Inflammatory macrophage (primary cell): ENCODE data around the gene USP53.
"Not testable (repeated sequence)": the region's sequence is repeated elsewhere in the genome, so short reads cannot be mapped to it uniquely, and the experiment has no call there.

Experiments
- DNase-seq, 2 donors: peaks; one replicate each; pipeline ENCODE4 v3.0.0-alpha.2; 2020 to 2022

The USP53 gene

DNA sequence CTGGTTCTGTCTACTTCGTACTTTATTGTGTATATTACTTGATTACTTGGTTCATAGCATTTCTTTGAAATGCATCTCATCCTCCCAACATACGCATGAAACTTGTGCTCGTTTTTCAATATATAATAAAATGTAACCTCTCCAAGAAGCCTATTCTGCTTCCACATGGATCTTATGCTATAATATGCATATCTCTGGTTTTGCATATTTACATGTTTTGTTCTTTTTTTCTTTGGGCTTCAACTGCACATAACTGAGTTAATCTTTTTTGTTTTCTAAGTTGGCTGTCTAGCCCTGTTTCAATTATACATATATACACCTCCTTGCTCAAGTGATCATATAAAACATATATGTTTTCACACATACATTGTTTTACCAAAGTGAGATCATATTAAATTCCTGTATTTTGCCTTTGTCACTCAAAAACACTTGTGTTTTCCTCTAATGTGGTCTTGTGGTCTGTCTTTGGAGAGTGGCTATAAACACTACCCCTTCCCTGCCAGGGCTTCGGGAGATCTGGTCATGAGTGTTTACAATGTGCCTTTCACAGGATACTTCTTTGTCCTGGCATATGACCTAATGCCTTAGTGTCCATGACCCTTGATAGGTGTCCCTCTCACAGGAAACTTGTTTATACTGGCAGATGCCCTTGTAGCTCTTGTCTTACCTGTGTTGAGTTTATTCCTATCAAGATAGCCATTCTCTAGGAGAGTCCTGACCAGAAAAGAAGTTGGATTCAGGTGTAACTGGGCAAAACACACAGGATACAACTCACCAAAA lies 17.6 kb downstream of the USP53 start:
- DNase-seq = no peak

DNA sequence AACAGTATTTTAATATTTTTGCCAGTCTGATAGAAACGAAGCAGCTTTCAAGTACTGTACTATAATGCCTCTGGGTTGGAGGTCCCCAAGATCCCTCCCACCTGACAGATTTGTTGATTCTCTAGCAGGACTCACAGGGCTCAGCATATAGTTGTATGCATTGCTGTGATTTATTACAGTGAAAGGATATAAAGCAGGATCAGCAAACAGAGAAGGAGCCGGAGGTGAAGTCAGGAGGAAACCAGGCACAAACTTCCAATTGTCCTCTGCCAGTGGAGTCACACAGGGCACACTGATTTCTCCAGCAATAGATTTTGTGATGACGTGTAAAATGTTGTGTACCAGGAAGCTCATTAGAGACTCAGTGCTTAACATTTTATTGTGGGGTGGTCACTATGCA lies 19.0 kb downstream of the USP53 start:
- no peak for DNase-seq

DNA sequence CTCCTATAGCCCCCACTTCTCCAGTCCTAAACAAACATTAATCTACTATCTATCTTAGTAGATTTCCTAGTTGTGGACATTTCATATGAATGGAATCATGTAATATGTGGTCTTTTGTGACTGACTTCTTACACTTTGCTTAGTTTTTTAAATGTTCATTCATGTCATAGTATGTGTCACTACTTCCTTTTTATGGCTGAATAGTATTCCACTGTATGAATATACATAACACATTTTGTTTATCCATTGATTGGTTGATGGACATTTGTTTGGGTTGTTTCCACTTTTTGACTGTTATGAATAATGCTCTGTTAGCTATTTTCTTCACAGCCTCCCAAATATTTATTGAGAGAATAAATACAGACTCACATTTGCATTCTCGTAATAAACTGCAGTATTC lies 19.8 kb downstream of the USP53 start:
- DNase-seq = no peak

DNA sequence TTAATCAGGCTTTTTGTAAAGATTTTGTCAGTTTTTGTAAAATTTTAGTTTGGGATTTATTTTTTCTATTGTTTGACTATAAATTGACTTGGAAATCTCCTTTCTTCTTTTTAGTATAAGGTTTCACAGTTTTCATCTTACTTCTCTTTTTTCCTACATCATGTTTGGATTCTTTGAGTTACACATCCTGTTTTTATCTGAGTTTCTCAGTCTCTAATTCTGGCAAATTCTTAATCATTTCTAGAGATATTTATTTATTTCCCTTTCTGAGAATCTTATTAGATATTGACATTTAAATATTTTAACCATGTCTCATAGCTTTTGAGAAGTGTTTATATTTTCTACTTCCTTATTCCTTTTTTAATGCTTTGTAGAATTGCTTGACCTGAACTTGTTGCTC lies 20.7 kb downstream of the USP53 start:
- peak in 1 of 2 donors; percentile 20 for DNase-seq

DNA sequence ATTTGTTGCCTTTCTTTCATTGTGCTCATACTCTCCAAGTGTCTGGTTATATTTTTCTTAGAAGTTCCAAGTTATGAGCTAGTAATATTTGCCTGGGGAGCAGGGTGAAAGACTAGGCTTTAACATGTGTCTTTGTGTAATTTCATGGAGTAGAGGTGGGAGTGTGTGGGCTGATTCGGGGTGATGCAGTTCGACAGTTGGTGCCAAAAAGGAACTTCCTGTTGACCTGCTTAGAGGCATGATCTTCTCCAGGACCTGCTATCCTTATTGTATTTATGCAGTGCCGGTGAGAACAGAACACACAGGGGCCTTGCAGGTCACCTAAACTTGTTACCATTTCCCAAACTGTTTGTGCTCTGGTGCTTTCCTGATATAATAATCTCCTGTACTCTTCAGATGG lies 21.2 kb downstream of the USP53 start:
- peak; percentile 18 to 65 for DNase-seq

DNA sequence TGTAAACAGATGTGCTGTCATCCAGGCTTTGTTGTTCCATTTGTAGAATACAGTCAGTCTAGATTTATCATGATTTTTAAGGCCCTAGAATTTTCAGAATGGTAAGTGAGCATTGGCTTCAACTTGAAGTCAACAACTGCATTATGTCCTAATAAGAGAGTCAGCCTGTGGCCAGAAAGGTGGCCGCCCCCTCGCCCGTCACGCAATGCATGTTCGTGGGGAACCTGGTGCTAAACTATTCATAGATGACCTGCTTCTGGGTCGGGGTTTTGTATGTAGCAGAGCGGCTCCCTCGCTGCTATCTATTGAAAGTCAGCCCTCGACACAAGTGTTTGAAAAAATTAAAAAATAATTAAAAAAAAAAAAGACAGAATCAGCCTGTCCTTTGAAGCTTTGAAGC lies 24.7 kb downstream of the USP53 start:
- no peak for DNase-seq

DNA sequence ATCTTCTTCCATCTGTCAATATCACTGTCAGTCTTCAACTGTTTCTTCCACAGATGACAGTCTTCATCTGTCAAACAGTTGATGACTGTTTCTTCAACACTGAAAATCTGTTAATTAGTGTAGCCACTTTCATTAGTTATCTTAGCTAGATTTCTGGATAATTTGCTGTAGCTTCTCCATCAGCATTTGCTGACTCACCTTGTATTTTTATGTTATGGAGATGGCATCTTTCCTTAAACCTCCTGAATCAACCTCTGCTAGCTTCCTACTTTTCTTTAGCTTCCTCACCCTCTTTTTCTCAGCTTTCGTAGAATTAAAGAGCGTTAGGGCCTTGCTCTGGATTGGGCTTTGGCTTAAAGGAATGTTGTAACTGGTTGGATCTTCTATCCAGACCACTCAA lies 25.1 kb downstream of the USP53 start:
- no peak for DNase-seq

DNA sequence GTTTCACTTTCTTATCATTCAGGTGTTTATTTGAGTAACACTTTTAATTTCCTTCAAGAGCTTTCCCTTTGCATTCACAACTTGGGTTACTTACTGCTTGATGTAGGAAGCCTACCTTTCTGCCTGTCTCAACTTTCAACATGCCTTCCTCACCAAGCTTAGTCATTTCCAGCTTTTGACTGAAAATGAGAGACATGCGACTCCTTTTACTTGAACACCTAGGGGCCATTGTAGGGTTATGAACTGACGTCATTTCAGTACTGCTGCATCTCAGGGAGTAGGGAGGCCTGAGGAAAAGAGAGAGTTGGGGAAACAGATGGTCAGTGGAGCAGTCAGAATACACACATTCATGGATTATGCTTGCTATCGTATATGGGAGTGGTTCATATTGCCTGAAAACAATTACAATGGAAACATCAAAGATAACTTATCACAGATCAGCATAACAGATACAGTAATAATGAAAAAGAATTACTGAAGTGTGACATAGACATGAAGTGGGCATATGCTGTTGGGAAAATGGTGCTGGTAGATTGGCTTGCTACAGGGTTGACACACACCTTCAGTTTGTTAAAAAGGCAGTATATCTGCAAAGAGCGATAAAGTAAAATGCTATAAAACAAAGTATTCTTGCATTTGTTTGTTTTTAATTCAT lies 25.7 kb downstream of the USP53 start:
- no peak for DNase-seq

DNA sequence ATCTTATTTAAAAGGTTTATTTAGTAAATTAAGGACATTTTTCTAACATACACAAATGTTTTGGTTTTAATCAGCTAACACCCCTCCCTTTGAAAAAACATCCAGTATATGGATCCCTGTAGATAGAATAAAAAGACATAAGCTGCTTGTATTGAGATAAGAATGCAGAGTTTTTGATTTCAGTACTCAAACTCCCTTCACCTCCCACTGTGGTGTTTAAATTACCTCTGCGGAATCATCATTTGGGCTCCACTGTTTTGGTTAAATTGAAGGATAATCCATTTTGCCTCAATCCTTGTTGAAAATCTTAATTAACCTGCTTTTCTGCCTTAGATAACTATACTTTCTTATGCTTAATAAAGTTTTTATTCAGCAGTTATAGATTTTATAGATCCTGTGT lies 27.6 kb downstream of the USP53 start:
- no peak for DNase-seq

DNA sequence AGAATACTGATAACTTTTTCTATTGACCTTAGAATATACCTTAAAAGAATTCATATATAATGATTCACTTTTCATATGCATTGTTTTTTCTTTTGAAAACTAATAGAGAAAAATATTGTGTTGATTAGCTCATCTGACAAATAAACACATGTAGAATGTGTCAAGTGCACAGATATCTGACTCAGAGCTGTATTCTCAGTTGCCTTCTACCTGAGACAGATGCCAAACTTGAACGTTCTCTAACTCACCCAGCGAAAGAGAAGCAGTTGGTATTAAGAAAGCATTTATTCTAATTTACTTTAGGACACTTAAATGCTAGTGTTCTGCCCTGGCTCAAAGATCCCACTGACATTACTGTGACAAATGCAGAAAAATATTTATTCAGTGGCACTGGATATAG lies 28.1 kb downstream of the USP53 start:
- DNase-seq = no peak

DNA sequence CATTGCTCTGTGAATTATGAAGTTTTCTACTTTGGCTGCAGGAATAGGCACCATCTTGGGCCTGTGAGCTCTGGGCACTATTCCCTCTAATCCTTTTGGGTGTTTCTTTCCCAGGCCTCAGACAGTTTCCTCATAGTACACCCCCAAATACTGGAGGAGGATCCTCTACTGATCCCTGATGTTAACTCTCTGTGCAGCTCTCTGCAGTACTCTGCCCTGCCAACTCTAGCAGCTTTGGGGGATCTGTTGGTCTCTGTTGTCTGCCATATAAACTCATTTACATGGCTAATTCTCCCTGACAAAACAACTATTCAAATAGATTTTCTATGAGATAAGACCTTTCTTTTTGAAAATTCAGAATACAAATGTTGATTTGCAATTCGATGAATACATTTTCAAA lies 29.9 kb downstream of the USP53 start:
- no peak for DNase-seq

DNA sequence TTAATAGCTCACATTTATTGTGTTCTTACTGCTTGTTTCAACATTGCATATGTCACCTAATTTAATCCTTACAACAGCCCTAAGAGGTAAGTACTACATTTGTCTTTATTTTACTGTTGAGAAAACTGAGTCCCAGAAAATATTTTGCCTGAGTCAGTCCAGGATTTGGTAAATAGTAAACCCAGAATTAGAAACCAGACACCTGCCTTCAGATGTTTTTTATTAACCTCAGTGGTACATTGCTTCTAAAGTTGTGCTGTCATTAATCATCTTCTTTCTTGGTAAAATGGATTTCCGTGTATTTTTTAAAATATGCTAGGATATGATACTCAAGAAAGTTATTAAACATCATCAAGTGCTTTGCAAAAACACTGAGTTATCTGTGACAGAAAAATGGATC lies 31.4 kb downstream of the USP53 start:
- DNase-seq = no peak

DNA sequence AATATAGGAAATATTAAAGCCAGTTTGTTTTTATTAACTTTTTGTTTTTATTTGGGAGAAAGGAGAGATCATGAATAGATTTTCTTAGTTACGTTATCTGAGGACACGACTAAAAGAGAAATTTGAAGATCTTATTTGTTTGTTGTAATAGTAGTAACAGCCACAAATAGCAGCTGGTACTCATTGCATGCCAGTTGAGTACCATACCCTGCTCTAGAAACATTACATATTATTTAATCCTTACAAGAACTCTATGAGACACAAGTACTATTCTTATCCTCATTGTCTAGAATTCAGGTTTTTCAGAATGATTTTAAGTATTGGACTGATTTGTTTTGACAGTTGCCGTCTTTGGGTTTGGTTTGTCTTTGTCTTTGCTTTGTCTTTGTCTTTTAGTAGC lies 31.8 kb downstream of the USP53 start:
- DNase-seq = no peak

DNA sequence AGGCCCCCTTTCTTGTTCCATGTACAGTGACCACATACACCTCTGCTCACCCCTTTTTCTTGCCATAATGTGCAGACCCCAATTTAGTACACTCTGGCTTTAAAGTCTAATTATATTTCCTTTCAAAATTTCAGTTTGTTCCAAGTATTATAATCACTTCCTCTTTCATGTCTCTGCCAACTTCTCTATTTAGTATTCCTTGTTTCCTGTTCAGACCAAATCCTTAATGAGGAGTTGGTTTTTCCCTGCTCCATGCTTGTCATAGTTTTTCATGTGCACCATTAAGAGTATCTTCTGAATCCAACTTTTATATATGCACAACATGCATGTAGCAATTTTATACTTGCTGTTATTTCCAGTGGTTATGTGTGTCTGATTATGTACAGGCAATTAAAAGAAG lies 32.3 kb downstream of the USP53 start:
- peak; percentile 9 to 41 for DNase-seq

DNA sequence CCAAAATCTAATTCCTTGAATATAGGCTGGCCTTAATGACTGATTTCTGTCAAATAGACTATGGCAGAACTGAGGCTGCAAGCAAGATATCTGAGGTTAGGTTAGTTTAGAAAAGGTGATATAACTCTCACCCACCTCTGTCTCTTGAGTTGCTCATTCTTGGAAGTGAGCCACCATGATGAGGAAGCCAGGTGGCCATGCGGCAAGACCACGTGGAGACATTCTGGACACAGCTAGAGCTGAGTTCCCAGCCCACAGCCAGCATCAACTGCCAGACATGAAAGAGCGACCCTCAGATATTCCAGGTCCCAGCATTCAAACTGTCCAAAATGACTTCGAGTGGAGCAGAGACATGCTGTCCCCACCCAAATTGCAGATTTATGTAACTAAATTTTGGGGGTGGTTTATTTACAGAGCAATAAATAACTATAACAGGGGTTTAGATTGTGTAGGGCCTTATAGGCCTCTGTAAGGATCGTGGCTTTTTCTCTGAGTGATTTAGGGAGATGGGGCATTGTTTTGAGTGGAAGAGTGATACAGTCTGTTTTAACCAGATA lies 33.7 kb downstream of the USP53 start:
- no peak for DNase-seq

DNA sequence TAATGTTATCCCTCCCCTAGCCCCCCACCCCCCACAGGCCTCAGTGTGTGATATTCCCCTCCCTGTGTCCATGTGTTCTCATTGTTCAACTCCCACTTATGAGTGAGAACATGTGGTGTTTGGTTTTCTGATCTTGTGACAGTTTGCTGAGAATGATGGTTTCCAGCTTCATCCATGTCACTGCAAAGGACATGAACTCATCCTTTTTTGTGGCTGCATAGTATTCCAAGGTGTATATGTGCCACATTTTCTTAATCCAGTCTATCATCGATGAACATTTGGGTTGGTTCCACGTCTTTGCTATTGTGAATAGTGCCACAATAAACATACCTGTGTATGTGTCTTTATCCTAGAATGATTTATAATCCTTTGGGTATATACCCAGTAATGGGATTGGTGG lies 38.5 kb downstream of the USP53 start:
- not testable (repeated sequence) for DNase-seq

DNA sequence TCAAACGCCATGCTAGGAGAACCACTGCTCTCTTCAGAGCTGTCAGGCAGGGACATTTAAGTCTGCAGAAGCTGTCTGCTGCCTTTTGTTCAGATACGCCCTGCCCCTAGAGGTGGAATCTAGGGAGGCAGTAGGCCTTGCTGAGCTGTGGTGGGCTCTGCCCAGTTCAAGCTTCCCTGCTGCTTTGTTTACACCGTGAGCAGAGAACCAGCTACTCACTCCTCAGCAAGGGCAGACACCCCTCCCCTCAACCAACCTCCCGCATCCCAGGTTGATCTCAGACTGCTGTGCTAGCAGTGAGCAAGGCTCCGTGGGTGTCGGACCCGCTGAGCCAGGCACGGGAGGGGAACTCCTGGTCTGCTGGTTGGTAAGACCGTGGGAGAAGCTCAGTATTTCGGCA lies 42.7 kb downstream of the USP53 start:
- not testable (repeated sequence) for DNase-seq

DNA sequence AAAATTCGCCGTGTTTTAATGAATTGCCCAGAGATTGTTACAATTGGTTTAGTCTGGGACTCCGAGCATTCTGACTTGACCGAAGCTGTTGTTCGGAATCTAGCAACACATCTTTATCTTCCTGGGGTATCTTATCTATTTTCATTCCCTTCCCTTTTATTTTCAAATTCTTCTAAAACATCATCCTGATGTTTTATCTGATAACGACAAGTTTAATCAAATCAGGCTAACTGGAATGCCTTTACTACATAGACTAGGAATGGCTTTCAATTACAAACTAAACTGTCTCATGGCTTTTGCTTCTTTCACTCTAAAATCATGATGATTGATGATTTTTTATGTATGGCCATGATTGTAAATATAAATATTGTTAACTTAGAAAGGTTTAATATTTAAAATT lies 48.0 kb downstream of the USP53 start:
- DNase-seq = no peak

DNA sequence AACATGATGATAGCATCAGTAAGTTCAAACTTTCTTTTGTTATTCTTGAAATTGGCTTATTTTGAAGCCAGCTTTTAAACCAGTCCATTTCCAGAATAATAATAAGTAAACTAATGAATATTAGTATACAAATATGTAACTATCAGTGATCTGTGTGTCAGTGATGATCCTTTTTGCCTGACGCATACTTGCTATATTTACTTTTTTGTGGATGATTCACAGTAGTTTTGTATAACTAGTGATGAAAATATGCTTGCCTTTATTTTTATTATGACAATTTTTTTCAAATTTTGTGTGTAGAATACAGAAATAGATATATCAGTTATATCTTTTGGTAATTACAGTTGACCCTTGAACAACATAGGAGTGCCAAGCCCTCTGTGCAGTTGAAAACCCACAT lies 49.5 kb downstream of the USP53 start:
- no peak for DNase-seq

DNA sequence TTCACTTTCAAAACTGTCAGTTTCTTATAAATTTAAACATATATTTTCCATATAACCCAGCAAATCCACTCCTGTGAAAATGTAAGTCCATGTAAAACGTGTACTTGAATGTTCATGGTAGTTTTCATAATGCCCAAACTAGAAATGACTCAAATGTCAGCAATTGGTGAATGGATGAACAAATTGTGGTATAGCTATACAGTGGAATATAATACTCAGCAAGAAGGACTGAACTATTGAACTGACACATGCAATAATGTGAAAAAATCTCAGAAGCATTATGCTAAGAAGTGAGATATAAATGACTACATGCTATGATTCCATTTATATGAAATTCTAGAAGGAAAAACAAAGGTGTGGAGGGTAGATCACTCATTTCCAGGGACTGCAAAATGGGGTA lies 52.2 kb downstream of the USP53 start:
- no peak for DNase-seq

DNA sequence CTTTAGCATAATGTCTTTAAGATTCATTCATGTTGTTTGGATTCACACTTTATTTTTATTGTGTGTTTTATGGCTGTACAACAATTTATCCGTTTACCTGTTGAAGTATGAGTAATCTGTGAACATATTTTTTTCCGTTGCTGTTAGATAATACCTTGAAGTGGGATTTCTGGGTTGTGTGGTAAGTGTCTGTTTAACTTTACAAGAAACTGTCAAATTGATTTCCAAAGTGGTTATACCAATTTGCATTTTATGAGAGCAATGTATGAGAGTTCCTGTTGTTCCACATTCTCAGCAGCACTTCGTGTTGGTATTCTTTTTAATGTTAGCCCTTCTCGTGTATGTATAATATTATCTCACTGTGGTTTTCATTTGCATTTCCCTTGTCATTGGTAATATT lies 53.6 kb downstream of the USP53 start:
- no peak for DNase-seq

DNA sequence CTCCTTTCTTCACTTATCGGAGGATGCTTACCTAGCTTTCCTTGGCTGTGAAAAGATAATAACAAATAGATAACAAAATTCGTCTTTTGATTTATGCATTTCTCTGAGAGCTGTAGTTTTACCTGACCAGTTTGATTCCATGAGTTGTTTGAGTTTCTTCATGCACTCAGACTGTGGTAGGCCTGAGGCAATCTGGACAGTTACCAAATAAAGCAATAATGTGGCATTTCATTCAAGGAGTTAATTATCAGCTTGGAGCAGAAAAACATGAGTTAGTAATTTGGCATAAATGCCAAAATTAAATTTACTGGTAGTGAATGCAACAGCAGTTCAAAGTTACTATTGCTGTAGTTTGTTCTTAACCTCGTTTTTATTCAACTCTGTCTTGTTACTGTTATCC lies 56.0 kb downstream of the USP53 start:
- DNase-seq = no peak

DNA sequence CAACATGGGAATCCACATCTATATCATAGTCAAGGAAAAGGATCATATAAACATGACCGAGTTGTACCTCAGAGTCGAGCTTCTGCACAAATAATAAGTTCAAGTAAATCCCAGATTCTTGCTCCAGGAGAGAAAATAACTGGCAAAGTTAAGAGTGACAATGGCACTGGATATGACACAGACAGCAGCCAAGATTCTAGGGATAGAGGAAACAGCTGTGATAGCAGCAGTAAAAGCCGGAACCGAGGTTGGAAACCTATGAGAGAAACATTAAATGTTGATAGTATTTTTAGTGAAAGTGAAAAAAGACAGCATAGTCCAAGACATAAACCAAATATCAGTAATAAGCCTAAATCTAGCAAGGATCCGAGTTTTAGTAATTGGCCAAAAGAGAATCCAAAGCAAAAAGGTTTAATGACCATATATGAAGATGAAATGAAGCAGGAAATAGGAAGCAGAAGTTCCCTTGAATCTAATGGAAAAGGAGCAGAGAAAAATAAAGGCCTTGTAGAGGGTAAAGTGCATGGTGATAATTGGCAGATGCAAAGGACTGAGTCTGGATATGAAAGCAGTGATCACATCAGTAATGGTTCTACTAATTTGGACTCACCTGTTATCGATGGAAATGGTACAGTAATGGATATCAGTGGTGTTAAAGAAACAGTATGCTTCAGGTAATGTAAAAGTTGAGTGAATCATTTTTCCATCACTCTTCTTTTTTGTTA lies 59.0 kb downstream of the USP53 start:
- no peak for DNase-seq

DNA sequence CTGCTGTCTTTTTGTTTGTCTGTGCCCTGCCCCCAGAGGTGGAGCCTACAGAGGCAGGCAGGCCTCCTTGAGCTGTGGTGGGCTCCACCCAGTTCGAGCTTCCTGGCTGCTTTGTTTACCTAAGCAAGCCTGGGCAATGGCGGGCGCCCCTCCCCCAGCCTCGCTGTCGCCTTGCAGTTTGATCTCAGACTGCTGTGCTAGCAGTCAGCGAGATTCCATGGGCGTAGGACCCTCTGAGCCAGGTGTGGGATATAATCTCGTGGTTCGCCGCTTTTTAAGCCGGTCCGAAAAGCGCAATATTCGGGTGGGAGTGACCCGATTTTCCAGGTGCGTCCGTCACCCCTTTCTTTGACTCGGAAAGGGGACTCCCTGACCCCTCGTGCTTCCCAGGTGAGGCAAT lies 67.0 kb downstream of the USP53 start:
- not testable (repeated sequence) for DNase-seq
